Measurements from ENCODE around the gene SNRK.
"Not testable (repeated sequence)": the region's sequence is repeated elsewhere in the genome, so short reads cannot be mapped to it uniquely, and the experiment has no call there.

Gene SNRK

GRCh38 chr3:43349716-43350115 is 63.4 kb downstream of the SNRK start:
- Histone ChIP-seq H3K79me2 (ENCODE audit: insufficient read depth, low read length) (no peaks in the 10 kb centered on the region), H3K36me3 (ENCODE audit: insufficient read depth, low read length) (peaks cover 34% of the 10 kb centered on the region; the same call in 1 of the 2 replicates), H2AFZ (ENCODE audit: low read length) (no peak overlapping the region), H4K20me1 (ENCODE audit: insufficient read depth, low read length, poor library complexity, severe bottlenecking) (no peaks in the 10 kb centered on the region), H3K9me3 (ENCODE audit: insufficient read depth, low read depth, low read length) (peaks cover 7% of the 10 kb centered on the region; the same call in 1 of the 2 replicates), H3K4me1 (ENCODE audit: insufficient read depth, low read length, poor library complexity, severe bottlenecking) (peaks cover 38% of the 10 kb centered on the region), H3K27me3 (ENCODE audit: insufficient read depth, low read length, poor library complexity, severe bottlenecking) (no peaks in the 10 kb centered on the region), H3F3A (ENCODE audit: low read depth) (no peaks in the 10 kb centered on the region), H3K9ac (ENCODE audit: low read depth, low read length, poor library complexity, severe bottlenecking) (no peak overlapping the region), H3K9me2 (replicated peaks; ENCODE audit: low read depth, low read length) (no peaks in the 10 kb centered on the region), H3K4me3 (ENCODE audit: low read length, poor library complexity, severe bottlenecking) (no peak overlapping the region), H3K4me2 (ENCODE audit: low read depth, low read length, poor library complexity, severe bottlenecking) (no peak overlapping the region)
- TF ChIP-seq CTCF (conservative IDR thresholded peaks at IDR 0.05; ENCODE audit: low read length) (no peak), EZH2phosphoT487 (IDR thresholded peaks at IDR 0.05; ENCODE audit: borderline replicate concordance) (no peak)

- no peak for TF ChIP-seq CTCF (conservative IDR thresholded peaks at IDR 0.05; ENCODE audit: low read length)
- TF ChIP-seq EZH2phosphoT487 (IDR thresholded peaks at IDR 0.05; ENCODE audit: borderline replicate concordance) = no peak
- Histone ChIP-seq H3K9me3 (ENCODE audit: insufficient read depth, low read depth, low read length) (peaks cover 7% of the 10 kb centered on the region; the same call in 1 of the 2 replicates), H4K20me1 (ENCODE audit: insufficient read depth, low read length, poor library complexity, severe bottlenecking) (no peaks in the 10 kb centered on the region), H3K9ac (ENCODE audit: low read depth, low read length, poor library complexity, severe bottlenecking) (no peak overlapping the region), H3F3A (ENCODE audit: low read depth) (no peaks in the 10 kb centered on the region), H3K4me2 (ENCODE audit: low read depth, low read length, poor library complexity, severe bottlenecking) (no peak overlapping the region), H3K27me3 (ENCODE audit: insufficient read depth, low read length, poor library complexity, severe bottlenecking) (no peaks in the 10 kb centered on the region), H3K4me3 (ENCODE audit: low read length, poor library complexity, severe bottlenecking) (no peak overlapping the region), H3K4me1 (ENCODE audit: insufficient read depth, low read length, poor library complexity, severe bottlenecking) (peaks cover 11% of the 10 kb centered on the region), H3K9me2 (replicated peaks; ENCODE audit: low read depth, low read length) (no peaks in the 10 kb centered on the region), H3K36me3 (ENCODE audit: insufficient read depth, low read length) (peaks cover 16% of the 10 kb centered on the region; the same call in 1 of the 2 replicates), H2AFZ (ENCODE audit: low read length) (no peak overlapping the region), H3K79me2 (ENCODE audit: insufficient read depth, low read length) (no peaks in the 10 kb centered on the region)
These were observed 67.1 kb downstream of the SNRK start for GRCh38 chr3:43353393-43353792.

GRCh38 chr3:43353923-43354670 is 67.8 kb downstream of the SNRK start:
- Histone ChIP-seq H3K27me3 (ENCODE audit: insufficient read depth, low read length, poor library complexity, severe bottlenecking) (no peaks in the 10 kb centered on the region), H2AFZ (ENCODE audit: low read length) (no peak overlapping the region), H3F3A (ENCODE audit: low read depth) (no peaks in the 10 kb centered on the region), H3K9me2 (replicated peaks; ENCODE audit: low read depth, low read length) (no peaks in the 10 kb centered on the region), H3K4me1 (ENCODE audit: insufficient read depth, low read length, poor library complexity, severe bottlenecking) (peaks cover 7% of the 10 kb centered on the region), H3K9me3 (ENCODE audit: insufficient read depth, low read depth, low read length) (peaks cover 7% of the 10 kb centered on the region; the same call in 1 of the 2 replicates), H3K4me3 (ENCODE audit: low read length, poor library complexity, severe bottlenecking) (no peak overlapping the region), H3K36me3 (ENCODE audit: insufficient read depth, low read length) (peaks cover 9% of the 10 kb centered on the region; the same call in 1 of the 2 replicates), H3K9ac (ENCODE audit: low read depth, low read length, poor library complexity, severe bottlenecking) (no peak overlapping the region), H4K20me1 (ENCODE audit: insufficient read depth, low read length, poor library complexity, severe bottlenecking) (no peaks in the 10 kb centered on the region), H3K79me2 (ENCODE audit: insufficient read depth, low read length) (no peaks in the 10 kb centered on the region), H3K4me2 (ENCODE audit: low read depth, low read length, poor library complexity, severe bottlenecking) (no peak overlapping the region)
- TF ChIP-seq EZH2phosphoT487 (IDR thresholded peaks at IDR 0.05; ENCODE audit: borderline replicate concordance) (no peak), CTCF (conservative IDR thresholded peaks at IDR 0.05; ENCODE audit: low read length) (no peak)

GRCh38 chr3:43356033-43356432 is 69.7 kb downstream of the SNRK start:
- H3K27me3 ChIP-seq (ENCODE audit: insufficient read depth, low read length, poor library complexity, severe bottlenecking); H3K9ac ChIP-seq (ENCODE audit: low read depth, low read length, poor library complexity, severe bottlenecking); H2AFZ ChIP-seq (ENCODE audit: low read length); H3F3A ChIP-seq (ENCODE audit: low read depth); H3K4me1 ChIP-seq (ENCODE audit: insufficient read depth, low read length, poor library complexity, severe bottlenecking); H3K9me2 ChIP-seq (replicated peaks; ENCODE audit: low read depth, low read length); H3K79me2 ChIP-seq (ENCODE audit: insufficient read depth, low read length); H4K20me1 ChIP-seq (ENCODE audit: insufficient read depth, low read length, poor library complexity, severe bottlenecking); H3K4me3 ChIP-seq (ENCODE audit: low read length, poor library complexity, severe bottlenecking); H3K9me3 ChIP-seq (ENCODE audit: insufficient read depth, low read depth, low read length); H3K36me3 ChIP-seq (ENCODE audit: insufficient read depth, low read length); H3K4me2 ChIP-seq (ENCODE audit: low read depth, low read length, poor library complexity, severe bottlenecking): not testable (repeated sequence)
